8988T (cell line): ENCODE results near the gene TLDC2.
"Not testable (repeated sequence)": the region's sequence is repeated elsewhere in the genome, so short reads cannot be mapped to it uniquely, and the experiment has no call there.

Experiments used
- DNase-seq: peaks from one replicate; pipeline ENCODE4 v3.0.0; 2011

TLDC2 gene

DNA sequence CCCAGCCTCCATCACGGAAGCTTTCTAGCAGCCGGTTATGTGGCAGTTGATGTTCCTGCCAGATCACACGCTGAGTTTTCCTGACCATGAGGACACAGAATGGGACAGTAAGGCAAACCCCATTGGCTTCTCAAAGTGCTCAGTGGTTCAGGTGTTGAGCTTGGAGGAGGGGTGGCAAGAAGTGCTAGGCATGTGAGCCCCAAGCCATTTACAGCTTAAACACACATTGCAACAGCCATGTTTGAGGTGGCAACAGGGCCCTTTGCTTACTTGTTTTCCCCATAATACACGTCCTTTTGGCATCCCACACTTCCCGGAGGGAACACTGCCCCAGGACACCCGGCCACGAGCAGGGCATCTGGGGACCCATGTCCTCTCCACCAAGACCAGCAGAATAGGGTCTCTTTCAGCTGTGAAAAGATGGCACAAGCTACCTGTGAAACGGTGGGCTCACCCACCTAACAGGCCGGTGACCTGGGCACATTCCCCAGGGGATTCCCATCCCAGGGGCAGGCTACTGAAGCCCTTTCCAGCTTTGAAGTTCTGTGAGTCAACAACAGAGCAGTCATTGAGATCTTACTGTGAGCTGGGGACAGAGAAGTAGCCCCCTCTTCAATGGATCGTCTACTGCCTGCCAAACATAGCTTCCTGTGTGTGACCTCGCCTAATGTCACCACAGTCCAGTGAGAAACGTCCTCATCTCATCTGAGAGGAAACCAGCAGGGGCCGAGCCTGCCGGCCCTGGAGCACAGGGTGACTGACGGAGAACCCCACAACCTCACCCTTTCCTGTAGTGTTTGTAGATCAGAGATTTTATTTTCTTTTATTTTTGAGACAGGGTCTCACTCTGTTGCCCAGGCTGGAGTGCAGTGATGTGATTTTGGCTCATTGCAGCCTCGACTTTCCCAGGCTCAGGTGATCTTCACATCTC is 4.0 kb upstream of the TLDC2 start:
- no peak for DNase-seq

DNA sequence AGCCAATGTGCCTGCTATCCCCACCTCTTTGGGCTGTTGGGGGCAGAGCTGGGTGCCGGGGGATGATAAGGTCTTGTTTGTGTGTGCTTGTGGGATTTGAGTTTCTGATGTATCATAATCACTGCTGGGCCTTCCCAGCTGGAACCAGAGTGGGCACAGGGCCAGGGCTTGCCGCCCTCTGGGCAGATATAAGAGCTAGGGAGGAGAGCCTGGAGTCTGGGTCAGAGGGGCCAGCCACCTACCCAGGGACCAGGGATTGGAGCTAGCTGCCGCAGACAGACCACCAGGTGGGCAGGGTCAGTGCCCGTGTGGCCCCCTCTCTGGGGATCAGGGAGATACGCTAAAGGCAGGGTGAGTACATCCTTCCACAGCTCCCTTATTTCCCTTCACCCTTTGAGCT is 3.1 kb upstream of the TLDC2 start:
- no peak for DNase-seq

DNA sequence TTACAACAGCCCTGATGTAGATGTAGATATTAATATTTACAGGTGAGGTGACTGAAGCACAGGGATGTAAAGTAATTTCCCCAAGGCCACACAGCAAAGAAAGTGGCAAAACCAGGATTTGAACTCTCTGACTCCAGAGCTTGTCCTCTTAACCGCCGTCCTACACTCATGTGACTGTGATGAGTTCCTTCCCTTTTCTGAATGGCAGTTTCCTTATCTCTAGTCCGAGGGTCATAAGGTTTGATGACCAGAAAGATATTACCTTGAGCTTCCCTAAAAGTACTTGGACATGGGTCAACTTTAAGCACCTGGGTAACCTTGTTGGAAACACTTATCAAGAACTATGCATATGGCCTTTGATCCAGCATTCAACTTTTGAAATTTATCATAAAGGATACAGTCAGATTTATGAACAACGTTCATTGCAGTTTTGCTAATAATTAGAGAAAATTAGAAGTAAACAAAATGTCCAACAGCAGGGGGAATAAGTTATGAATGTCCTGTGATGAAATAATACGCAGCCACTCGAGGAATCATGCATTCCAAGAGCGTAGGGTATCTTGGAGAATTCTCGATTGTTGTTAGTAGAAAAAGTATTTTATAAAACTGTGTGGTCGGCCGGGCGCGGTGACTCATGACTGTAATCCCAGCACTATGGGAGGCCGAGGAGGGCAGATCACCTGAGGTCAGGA is 2.3 kb upstream of the TLDC2 start:
- no peak for DNase-seq

DNA sequence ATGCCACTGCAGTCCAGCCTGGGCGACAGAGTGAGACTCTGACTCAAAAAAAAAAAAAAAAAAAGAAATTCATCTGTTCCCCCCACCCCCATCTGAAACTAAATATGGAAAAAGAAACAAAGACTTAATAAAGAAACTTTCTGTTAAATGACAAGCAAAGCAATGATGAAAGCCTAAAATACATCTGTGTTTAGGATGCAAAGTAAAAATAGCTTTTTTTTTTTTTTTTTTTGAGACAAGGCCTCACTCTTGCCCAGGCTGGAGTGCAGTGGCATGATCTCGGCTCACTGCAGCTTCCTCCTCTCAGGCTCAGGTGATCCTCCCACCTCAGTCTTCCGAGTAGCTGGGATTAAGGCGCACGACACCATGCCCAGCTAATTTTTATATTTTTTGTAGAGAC is 845 bp upstream of the TLDC2 start:
- not testable (repeated sequence) for DNase-seq

DNA sequence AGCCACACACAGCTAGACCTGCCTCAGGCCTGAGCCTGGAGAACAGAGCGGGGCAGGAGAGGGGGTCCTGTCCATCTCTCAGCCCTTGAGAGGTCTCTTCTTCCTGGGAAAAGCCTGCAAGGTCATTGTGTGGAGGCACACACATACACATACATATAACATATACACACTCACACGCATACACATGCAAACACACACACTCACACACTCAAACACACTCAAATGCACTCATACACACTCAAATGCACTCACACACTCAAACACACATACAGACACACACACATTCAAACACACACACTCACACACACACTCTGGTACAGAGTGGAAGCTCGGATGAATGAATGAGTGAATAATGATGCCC is 515 bp downstream of the TLDC2 start:
- no peak for DNase-seq

DNA sequence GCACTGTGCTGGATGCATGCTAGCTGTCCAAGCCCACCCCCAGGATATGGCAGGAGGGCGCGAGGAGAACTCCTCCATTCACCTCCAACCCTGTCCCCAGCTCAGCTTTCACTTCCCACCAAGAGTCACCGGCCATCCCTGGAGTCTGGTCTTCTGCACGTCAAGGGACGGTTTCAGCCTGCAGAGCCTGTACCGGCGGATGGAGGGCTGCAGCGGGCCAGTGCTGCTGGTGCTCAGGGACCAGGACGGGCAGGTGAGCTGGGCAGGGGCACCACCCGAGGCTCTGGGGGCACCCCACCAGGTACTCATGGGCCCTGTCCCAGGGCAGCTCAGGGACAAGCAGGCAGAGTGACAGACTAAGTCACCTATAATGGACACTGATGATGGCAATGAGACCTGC is 3.0 kb downstream of the TLDC2 start:
- no peak for DNase-seq

DNA sequence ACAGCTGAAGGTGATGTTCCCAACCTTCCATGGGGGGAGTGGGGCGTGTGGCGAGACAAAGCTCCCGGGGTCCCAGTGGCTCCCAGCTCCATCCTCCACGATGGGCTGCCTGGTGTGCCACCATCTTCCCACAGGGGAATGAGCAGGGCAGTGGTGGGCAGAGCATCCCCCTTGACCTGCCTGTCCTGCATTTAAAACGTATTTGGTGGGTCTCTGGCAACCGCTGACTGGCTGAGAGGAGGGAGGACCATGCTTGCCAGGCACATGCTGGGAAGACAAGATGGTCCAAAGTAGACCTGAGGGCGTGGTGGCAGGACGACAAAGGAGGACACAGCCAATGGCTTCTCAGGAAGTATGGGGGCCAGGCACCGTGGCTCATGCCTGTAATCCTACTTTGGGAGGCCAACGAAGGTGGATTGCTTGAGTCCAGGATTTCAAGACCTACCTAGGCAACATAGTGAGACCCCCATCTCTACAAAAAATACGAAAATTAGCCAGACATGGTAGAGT is 4.9 kb downstream of the TLDC2 start:
- DNase-seq: no peak

DNA sequence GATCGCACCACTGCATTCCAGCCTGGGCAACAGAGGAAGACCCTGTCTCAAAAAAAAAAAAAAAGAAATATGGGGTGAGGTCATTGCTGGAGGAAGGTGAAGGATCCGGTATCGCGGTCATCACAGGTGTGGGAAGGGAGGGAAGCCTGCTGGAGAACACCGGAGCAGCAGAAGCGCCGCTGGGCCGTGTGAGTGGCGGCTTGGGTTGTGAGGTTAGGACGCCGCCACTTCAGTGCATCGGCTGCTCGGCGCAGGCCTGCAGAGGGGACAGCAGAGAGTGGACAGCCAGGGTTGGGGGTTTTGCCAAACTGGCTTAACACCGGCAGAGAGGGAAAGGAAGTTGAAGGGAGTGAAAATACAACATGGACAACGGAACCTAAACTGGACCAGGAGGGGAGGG is 5.4 kb downstream of the TLDC2 start:
- no peak for DNase-seq

DNA sequence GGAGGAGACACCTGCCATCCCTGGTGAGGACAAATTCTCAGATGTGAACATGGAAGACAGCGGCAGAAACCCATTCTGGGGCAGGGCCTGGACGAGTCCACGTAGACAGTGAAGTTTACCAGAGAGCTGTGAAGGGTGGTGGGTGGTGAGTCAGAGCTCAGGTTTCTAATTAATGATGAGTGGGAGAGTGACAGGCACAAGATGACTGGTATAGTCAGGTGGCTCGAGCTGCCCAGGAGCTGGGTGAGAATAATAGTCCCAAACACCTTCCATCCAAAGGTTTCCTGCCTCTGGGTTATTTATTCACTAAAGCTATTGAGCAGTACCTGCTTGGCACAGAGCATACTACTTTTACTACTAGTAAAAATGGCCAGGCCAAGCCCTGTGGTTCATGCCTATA is 6.0 kb downstream of the TLDC2 start:
- DNase-seq: no peak

DNA sequence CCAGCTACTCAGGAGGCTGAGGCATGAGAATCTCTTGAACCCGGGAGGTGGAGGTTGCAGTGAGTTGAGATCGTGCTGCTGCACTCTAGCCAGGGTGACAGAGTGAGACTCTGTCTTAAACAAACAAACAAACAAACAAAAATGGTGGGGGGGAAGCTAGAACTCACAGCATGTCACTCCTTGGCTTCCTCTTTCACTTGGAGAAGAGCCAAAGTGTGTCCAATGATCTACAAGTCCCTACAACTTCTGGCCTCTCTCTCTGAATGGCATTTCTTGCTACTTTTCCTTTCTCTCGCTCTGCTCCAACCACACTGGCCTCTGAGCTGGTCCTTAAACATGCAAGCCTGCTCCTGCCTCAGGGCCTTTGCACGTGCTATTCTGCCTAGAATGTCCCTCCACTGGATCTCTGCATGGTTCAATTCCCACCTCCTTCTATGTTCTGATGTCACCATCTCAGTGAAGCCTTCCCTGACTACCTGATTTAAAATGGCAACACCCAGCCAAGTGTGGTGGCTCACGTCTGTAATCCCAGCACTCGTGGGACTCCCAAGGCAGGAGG is 8.1 kb downstream of the TLDC2 start:
- no peak for DNase-seq

DNA sequence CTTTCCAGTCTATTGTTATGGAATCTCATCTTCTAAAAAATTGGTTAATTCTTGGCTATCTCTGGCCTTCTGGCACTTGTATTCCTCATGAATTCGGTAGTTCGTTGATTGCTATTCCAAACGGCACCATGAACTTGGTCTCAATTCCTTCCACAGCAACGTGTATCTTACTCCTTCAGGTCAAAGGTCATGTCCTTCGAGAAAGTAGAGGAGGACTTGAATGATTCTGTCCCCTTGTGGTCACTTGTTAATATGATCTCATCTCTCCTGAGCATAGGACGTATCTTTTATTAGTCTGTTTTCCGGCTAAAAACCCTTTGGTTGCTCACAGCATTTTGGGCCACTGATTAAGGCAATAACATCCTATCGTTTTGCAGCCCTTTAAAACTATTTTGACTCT is 9.4 kb downstream of the TLDC2 start:
- no peak for DNase-seq

DNA sequence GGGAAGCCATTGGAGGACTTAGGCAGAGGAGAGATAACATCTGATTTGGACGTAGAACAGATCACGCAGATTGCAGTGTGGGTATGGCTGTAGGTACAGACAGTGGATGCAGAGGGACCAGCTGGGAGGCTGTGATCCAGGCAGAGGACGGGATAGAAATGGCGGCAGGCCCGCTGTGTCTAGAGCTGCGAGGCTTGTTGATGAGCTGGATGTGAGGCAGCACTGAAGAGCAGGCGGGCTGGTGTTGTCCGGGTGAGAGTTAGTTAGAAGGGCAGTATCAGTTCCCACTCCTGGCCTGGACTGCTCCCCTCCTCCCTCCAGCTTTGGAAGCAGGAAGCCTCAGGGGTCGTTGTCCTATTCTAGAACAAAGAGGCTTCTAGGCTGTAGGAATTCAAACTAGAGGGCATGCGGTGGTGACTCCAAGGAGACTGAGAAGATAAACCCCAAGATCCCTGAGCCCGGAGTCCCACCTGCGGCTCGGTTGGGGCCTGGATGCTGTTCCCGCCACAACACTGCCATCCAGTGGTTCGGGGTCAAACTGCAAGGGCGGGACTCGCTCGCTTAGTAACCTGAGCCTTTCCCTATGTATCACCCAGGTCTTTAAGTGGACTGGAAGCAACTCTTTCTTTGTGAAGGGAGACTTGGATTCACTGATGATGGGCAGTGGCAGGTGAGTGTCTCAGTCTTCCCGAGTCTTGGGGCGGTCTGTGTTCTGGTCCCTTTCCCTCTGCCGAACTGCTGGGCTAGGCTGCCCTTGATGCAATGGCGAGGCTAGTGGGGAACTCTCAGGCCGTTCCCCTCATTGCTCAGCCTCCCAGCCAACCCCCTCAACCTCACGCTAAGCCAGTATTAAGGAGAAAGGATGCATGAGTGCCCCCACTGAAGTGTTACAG is 11.2 kb downstream of the TLDC2 start:
- peak; percentile 84 for DNase-seq

DNA sequence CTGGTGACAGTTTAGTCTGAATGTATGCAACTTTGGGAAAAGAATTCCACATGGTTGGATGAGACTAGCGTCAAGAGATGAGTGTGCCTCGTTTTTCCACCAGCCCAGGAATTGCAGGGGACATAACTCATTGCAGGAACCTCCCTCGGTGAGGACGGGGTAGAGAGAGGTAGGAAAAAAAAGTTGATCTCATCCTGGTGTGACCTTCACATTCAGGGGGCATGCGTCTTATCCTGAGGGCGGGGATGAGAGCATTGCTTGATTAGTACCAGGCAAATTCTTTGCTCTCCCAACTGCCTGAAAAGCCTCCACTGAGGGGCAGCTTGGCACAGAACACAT is 11.8 kb downstream of the TLDC2 start:
- DNase-seq: no peak

DNA sequence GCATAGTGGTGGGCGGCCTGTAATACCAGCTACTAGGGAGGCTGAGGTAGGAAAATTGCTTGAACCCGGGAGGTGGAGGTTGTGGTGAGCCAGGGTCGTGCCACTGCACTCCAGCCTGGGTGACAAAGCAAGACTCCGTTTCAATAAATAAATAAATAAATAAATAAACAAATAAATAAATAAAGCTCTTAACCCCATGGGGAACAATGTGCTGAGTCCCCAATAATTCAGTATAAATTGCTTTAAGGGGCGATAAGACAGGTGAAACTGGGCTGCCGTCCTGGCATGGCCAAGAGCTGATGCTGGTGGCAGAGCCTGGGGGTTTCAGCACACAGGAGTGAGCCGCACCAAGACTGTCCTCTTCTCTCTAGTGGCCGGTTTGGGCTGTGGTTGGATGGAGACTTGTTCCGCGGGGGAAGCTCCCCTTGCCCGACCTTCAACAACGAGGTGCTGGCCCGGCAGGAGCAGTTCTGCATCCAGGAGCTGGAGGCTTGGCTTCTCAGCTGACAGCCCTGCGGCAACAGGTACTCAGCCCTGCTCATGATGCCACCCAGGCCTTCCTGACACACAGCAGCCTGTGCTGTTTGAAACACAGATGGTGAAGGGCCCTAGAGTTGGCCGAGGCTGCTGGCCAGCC is 13.1 kb downstream of the TLDC2 start:
- no peak for DNase-seq

DNA sequence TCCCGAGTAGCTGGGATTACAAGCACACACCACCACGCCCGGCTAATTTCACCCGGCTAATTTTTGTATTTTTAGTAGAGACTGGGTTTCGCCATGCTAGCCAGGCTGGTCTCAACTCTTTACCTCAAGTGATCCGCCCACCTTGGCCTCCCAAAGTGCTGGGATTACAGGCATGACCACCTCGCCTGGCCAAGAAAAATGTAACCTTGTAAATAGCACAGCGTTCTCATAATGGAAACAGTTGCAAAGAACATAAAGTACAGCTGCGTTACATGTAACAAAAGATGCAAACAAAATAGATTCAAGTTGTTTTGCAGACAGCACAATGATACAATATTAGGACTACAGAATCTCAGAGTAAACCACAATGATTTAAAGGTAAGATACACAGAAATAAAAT is 14.6 kb downstream of the TLDC2 start:
- DNase-seq: no peak

DNA sequence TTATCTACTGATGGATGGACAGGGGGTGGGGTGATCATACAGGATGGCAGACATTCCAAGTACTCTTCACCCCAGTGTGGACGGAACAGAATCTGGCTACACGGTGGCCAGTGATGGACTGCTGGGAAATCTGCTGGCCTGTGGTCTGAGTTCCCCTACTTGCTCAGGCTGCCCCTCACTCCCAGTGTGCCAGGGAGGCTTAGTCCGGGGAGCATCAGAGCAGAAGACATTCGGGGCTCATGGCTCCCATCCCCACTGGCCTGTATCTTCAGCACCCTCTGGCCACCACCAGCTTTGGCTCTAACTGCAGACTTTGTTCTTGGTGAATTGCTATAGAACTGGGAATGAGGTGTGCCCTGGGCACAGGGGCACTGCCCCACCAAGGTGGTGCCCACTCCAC is 15.3 kb downstream of the TLDC2 start:
- DNase-seq: no peak

DNA sequence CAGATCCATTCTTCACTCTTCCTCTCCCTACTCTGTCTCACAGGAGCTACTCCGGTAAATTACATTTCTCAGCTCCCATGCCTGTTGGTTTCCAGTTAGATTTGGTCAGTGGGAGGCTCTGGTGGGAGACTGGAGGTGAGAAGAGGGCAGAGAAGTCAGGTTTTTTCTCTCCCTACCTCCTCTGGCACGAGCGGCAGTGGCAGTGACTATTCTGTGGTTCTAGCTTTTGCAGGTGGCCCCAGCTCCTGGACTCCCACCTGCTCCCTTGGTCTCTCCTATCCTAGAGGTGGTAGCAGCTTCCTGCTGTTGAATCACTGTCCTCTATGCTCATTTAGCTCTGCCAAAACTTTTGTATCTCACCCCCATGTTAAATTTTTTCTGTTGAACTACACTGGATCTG is 17.9 kb downstream of the TLDC2 start:
- no peak for DNase-seq

DNA sequence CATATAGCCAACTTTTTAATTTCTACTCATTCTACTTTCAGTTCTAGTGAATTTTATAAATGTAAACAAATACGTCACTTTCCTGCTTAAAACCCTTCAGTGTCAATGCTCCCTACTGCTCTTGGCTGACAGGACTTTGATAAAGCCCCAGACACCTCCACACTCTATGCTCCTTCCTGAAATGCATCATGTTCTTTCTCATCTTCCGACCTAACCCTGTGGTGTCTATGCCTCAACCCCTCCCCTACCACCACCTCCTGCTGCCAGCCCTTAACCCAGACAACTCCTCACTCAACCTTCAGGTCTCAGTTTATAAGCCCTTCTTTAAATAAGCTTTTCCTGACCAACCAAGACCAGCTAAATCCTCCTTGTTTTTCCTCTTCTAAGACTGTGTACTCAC is 19.1 kb downstream of the TLDC2 start:
- DNase-seq: no peak

DNA sequence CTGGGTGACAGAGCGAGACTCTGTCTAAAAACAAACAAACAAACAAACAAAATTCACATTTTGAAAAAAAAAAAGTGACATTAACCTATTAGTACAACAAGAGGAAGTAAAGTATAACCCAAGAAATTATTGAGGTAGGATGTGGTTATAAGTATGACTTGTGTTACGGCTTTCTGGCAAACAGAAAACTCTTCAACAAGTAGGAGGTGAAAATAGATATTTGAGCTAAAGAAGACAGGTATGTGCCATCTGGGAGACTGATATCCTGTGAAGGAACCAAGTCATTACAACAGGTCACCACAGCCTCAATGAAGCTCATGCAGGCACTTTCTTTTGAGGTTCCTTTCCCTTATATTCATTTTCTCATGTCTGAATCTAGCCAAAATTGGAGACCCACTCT is 28.8 kb downstream of the TLDC2 start:
- no peak for DNase-seq

DNA sequence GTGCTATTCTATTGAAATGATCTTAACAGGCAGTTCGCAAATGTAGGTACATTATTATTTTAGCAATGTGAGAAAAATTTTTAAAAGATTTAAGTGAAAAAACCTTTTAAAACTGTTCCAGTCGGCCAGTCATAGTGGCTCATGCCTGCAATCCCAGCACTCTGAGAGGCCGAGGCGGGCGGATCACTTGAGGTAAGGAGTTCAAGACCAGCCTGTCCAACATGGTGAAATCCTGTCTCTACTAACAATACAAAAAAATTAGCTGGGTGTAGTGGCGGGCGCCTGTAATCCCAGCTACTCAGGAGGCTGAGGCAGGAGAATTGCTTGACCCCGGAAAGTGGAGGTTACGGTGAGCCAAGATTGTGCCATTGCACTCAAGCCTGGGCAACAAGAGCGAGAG is 29.6 kb downstream of the TLDC2 start:
- not testable (repeated sequence) for DNase-seq

DNA sequence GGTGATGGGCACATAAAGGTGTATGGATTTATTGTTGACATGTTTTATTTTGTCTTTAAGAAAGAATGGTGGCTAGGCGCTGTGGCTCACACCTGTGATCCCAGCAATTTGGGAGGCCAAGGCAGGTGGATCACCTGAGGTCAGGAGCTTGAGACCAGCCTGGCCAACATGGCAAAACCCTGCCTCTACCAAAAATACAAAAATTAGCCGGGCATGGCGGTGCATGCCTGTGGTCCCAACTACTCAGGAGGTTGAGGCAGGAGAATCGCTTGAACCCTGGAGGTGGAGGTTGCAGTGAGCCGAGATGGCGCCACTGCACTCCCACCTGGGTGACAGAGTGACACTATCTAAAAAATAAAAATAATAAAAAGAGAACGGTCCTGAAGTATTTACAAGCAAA is 30.1 kb downstream of the TLDC2 start:
- not testable (repeated sequence) for DNase-seq

DNA sequence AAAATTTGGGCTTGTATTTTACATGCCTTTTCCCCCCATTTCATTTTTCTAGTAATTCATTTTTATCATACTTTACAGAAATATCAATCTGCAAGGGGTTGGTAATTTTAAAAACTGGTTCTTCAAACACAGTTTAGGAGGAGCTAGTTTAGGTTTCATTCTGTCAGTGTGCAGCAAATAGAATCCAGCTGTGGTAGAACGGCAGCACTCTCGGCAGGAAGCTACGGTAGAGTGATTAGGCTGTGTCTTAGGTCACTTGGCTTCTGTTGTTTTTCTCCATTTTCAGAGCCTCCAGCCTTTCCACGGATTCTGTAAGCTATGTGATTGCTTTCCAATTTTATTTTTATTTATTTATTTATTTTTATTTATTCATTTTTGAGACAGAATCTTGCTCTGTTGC is 32.7 kb downstream of the TLDC2 start:
- DNase-seq: no peak

DNA sequence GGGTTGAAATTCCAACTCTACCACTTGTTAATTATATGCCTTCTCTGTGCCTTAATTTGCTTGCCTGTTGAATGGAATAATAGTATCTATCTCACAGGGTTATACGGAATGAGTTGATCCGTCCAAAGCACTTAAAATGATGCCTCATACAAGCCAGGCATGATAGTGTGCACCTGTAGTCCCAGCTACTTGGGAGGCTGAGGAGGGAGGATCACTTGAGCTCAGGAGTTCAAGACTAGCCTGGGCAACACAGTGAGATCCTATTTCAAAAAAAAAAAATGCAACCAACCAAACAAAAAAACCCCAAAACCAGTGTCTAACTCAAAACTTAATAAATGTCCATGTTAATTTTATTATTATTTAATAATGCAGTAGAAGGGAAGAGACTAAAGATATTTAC is 40.3 kb downstream of the TLDC2 start:
- no peak for DNase-seq
